NCI-H446 treated with DMSO at 0.1 percent for 48 hours (cell line): ENCODE measurements around the gene TRIM24.
"Not testable (repeated sequence)": the region's sequence is repeated elsewhere in the genome, so short reads cannot be mapped to it uniquely, and the experiment has no call there.

Experiments
- DNase-seq: peaks from one replicate; lab custom pipeline; 2025; lab: John Stamatoyannopoulos, UW

The TRIM24 gene

DNA sequence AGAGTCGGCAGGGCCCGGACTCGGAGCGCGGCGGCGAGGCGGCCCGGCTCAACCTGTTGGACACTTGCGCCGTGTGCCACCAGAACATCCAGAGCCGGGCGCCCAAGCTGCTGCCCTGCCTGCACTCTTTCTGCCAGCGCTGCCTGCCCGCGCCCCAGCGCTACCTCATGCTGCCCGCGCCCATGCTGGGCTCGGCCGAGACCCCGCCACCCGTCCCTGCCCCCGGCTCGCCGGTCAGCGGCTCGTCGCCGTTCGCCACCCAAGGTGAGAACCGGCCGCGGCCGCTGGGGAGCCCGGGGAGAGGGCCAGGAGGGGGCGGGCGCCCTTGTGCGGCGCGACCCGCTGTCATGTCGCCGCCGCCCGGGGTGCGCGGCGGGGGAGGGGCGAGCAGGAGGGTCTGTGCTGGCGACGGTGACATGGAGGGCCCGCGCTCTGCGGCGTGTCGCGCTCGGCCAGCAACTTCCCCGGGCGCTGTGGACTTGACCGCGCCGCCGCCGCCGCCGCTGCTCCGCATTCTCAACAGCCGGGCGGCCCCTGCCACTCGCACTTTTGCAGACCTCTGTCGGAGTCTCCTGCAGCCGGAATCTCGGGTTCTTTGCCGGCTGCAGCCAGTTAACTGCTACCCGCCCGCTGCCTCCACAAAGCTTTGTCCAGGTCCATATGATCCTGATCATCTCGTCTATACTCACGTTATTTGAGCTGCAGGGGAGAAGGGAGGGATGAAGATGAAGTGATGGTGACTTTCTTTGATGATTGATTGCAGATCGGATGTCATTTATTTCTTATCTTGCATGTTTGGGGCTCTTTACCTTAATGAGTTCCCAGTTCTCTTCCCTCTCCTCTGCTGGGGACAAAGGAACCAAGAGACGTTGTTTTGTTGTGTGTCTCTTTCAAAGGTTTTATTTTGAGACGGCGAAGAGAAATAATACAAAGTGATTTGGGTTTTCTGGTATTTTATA, 869 bp downstream of the TRIM24 start:
- DNase-seq, result no peak

DNA sequence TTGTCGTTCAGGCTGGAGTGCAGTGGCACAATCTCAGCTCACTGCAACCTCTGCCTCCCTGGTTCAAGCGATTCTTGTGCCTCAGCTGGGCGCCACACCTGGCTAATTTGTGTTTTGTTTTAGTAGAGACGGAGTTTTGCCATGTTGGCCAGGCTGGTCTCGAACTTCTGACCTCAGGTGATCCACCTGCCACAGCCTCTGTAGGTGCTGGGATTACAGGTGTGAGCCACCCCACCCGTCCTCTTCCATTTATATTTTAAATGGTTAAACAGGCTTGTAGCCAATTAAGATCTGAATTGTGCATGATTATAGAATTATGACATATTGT, 3.2 kb downstream of the TRIM24 start:
- DNase-seq, result not testable (repeated sequence)

DNA sequence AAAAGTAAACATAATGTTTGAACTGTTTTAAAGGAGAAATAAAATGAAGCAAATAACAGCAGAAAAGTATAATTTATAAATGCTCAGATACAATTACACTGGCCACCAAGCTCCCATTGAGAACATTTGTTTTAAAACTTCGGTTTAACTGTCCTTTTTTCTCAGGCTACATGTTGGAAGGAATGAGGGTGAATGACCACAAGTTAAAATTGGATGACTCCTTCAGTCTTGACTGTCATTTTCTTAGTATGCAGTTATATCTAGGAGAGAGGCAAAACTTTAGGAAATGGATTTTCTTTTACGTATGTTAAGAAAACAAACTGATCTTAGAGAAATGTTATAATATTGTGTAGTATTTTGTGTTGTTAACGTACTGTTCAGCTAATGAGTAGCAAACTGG, 5.0 kb downstream of the TRIM24 start:
- no peak for DNase-seq

- not testable (repeated sequence) for DNase-seq
Observed at GRCh38 chr7:138466069-138466756, 6.2 kb downstream of the TRIM24 start.

DNA sequence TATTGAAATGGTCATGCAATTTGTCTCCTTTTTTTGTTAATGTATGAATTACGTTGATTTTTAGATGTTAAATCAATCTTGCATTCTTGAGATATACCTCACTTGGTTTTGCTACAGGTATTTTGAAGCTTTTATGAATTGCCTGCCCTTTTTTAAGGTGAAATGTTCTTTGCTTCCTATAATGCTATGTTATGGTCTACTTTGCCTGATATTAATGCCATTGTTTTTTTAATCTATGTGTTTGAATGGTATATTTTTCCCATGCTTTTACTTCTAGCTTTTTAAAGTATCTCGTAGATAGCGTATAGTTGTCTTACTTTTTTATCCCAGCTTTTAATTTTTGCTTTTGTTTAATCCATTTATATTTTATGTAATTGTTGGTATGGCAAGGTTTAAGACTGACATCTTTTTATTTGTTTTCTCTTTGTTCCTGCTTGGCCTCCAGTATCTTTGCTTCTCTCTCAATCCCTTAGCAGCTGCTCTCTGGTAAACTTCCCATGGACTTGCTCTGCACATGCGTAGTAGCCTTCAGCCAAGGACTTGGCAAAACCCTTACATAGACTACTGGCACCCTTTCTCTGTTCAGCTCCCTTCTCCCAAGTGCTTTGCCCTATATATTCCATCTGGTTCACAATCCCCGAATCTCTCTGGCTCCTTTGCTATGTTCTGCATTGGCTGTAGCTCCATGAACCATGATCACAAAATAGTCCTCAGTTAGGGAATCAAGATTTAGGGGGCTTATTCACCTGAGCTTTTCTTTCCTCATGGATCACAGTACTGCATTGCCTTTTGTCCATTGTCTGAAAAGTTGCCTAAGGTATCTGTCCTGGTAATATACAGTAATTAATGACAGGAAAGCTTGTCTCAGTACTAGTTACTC, 8.4 kb downstream of the TRIM24 start:
- peak; percentile 88 for DNase-seq

- DNase-seq, result no peak
Observed at GRCh38 chr7:138470391-138471157, 10.5 kb downstream of the TRIM24 start.

DNA sequence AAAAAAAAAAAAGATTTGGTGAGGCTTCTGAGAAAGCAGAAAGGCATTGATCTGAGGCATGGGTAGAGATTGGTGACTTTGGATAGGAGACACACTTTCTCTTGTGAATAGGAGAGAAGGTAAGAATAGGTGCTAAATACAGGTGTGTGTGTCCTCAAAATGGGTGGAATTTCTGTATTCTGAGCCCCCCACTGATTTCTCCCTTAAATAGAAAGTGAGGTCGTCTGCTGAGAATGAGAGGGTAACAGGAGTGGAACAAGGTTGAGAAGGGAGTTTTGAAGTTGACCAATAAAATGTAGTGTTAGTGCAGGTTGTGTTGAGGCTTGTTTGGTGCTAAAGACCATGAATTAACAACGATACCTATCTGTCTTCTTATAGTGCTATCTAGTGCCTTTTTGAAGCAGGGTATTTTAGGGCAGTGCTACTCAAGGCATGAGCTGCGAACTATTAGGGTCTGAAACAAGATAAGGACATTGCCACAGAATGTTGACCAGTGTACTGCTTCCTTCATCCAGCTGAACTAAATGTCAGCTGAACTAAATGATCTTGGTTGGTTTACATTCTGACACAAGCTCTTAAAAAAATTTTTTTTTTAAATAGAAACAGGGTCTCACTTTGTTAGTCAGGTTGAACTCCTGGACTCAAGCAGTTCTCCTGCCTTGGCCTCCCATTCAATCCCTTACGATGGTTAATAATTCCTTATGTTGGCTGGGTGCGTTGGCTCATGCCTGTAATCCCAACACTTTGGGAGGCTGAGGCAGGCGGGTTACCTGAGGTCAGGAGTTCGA, 12.4 kb downstream of the TRIM24 start:
- no peak for DNase-seq

DNA sequence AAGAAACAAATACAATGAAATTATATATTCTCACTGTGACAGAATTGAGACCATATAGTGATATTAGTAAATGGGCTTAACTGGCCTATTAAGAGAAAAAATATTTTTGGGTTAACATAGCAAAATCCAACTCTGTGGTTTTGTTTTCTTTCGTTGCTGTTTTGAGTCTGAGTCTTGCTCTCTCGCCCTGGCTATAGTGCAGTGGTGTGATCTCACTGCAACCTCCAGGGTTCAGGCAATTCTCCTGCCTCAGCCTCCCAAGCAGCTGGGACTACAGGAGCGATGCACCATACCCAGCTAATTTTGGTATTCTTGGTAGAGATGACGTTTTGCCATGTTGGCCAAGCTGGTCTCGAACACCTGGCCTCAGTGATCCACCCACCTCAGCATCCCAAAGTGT, 15.3 kb downstream of the TRIM24 start:
- no peak for DNase-seq

DNA sequence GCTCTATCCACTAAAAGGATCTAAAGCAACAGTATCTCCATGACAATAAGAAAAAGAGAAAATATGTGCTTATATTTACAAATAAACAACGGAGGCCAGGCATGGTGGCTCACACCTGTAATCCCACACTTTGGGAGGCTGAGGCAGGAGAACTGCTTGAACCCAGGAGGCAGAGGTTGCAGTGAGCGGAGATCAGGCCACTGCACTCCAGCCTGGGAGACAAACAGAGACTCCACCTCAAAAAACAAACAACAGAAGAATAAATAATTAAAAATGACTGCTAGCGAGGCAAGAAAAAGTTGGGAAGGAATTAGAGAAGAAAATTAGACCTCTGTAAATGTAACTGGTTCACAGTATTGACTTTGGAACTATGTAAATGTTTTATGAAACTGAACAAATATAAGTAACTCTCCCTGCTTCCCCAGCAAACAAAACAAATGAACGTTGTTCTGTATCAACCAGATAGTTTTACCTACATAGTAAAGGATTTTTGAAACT, 17.1 kb downstream of the TRIM24 start:
- DNase-seq, result no peak

DNA sequence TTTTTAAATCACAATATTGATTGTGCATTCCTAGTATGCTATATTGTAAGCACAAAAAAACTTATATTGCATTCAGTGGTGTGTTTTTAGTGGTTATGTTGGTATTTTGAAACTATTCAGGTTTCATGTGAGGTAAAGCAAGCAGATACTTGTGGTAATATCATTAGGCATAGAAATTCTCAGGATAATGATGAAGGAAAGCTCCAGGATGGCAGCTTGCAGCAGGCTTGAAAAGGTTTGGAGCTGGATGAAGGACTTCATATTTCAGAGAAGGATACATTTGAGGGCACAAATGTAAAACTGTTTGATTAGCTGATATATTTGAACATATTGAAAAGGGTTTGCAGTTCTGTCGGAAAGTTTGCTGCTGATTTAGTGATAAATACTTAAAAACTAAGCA, 17.5 kb downstream of the TRIM24 start:
- DNase-seq, result no peak

GRCh38 chr7:138478499-138478908, 18.4 kb downstream of the TRIM24 start:
- DNase-seq, result no peak

DNA sequence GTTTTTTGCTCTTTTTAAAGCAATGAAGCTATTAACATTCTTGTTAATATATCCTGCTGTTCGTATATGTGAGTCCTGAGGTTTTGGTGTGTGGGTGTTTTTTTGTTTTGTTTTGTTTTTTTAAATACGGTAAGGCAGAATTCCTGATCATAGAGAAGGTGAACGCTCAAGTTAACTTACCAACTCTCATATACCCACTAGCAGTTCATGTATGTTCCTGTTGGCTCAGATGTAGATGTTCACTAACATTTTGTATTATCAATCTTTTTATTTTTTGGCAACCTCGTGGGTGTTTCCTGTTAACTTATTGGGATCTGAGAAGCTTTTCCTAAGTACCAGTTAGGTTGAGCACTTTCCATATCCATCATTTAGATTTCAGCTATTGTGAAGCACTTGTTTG, 20.5 kb downstream of the TRIM24 start:
- no peak for DNase-seq

DNA sequence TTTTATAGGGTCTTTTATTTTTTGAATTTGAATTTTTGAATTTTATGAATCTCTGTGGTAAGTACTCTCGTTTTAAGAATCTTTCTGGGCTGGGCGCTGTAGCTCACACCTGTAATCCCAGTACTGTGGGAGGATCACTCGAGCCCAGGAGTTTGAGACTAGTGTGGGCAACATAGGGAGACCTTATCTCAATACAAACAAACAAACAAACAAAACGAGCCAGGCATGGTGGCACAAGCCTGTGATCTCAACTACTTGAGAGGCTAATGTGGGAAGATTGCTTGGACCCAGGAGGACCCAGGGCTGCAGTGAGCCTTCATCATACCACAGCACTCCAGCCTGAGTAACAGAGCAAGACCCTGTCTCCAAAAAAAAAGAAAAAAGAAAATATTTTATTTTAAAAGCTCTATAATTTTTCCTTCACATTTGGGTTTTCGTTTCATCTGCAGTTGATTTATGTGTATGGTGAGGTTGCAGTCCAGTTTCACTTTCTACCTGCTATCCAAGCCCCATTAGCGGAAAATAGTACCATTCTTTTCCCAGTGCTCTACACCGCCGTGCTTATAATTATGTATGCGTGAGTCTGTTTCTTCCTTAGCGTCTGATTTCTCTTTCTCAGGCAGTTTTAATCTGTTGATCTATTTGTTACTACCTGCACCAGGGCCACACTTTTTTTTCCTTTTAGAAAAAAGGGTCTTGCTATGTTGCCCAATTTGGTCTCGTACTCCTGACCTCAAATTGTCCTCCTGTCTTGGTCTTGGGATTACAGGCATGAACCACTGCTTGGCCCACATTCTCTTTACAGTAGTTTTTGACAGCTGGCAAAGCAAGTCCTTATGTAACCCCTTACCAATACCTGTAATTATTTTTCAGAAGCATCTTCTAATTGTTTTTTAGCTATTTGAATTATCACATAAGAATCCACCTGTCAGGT, 21.7 kb downstream of the TRIM24 start:
- no peak for DNase-seq

- DNase-seq, result no peak
Observed at GRCh38 chr7:138483531-138483930, 23.5 kb downstream of the TRIM24 start.

GRCh38 chr7:138485508-138485907, 25.4 kb downstream of the TRIM24 start:
- not testable (repeated sequence) for DNase-seq

GRCh38 chr7:138489139-138489538, 29.1 kb downstream of the TRIM24 start:
- DNase-seq, result not testable (repeated sequence)

DNA sequence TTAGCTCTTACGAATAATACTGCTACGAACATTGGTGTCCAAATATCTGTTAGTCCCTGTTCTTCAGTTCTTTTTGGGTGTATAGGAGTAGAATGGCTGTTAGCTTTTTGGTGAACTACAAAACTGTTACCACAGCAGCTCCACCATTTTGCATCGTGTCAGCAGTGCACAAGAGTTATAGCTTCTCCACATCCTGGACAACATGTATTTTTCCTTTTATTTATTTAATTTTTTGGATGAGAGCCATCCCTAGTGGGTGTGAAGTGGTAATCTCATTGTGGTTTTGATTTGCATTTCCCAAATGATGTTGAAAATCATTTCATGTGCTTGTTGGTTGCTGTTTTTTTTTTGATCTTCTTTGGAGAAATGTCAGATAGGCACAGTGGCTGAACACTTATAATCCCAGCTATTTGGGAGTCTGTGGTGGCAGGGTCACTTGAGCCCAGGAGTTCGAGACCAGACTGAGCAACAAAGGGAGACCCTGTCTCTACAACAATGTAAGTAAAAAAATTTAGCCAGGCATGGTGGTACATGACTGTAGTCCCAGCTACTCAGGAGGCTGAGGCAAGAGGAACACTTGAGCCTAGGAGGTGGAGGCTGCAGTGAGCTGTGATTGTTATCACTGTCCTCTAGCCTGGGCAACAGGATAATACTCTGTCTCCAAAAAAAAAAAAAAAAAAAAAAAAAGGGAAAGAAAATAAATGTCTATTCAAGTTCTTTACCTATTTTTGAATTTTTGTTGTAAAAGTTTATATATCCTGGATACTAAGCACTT, 31.7 kb downstream of the TRIM24 start:
- no peak for DNase-seq

DNA sequence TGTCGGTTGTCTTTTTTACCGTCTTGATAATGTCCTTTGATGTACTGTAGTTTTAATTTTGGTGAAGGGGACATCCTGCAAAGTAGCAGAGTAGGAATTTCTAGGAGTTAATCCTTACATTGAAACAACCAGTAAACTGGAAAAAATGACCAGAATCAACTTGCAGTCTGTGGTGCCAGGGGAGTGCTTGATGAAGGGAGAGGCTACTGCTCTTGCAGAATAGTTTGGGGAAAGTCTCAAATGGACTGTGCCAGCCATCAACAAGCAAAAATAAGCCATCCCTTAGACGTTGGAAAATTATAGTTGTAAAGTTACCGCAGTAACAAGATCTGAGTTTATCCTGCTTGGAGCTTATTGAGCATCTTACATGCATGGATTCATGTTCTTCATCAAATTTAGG, 32.4 kb downstream of the TRIM24 start:
- DNase-seq, result no peak

- DNase-seq, result no peak
Observed at GRCh38 chr7:138493535-138493934, 33.5 kb downstream of the TRIM24 start.
